Measurements from ENCODE around the gene DGUOK. TPM values are rescaled to one million over a fixed set of nuclear protein-coding genes. Genes with fewer than 3 reads are reported as not detected.

Gene DGUOK
- total and polyA plus RNA-seq, 10 of the 15 experiments (the other 5 are each of a cell fraction or from before 2014, with no cell fraction given): 64.4 to 234 (median 91.4) TPM

DNA sequence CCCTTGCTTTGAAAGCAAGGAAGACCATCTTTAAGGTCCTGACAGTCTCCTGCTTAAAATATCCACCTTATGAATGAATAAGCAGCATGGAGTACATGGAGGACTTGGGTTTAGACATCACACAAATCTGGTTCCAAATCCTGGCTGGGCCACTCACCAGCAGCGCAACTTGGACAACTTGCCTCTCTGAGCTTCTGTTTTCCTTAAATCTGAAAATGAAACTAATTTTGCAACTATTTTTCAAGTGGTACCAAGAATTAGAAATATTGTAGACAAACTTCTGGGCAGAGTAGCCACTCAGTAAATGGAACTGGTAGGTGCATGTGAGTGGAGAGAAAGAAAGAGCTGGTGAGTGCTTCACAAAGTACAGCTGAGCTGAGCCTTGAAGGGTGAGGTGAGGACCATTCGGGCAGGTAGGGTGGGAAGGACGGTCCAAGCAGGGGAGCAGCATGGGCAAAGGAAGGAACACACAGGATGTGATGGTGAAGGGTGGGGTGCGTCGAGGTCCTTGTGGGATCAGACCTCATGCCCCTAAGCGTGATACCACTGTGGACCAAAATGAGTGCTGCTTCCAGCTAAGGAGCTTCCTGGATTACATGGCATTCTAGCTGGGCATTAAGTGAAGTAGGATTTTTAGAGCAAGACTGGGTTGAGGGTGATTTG is 43.6 kb downstream of the DGUOK start:
- ATAC-seq (peak; percentile 7), FAIRE-seq (no peak), DNase-seq (ENCODE audit: low read depth, low spot score) (no peak)
- no TSS peak for BruUV-seq (replicated peaks)
- 65% methylated on average over 6 of the region's 6 CpGs for WGBS (ENCODE audit: insufficient coverage, insufficient replicate concordance, low lambda C conversion rate, missing lambda C conversion rate)
- in situ Hi-C loops (cut with MboI): no loop called here
- peak overlapping the region; percentile 69 for H3K9ac ChIP-seq (ENCODE audit: control insufficient read depth, insufficient read depth, low read length)
- no peaks in the 10 kb centered on the region for H3K36me3 ChIP-seq (ENCODE audit: control insufficient read depth in 2 of 2, insufficient read depth in 2 of 2, low read length in 1 of 2)
- SMC1A ChIA-PET (ENCODE audit: uncharacterized antibody, unreplicated experiment): interaction anchor here (0.9 to 3.8 kb wide), 18 partner anchors 10 to 148 kb away, joined by 3 to 30 read pairs (median 4); partner anchors contain the start of gene TET3
- RAD21 ChIA-PET (ENCODE audit: unreplicated experiment): interaction anchor here (0.6 to 3.8 kb wide), 15 partner anchors 12 to 143 kb away, joined by 3 to 23 read pairs (median 4); no protein-coding TSS in a partner anchor
- H3K27me3 ChIP-seq (replicated peaks in 1 of 2; ENCODE audit: control insufficient read depth in 2 of 2, insufficient read depth in 2 of 2, low read length in 1 of 2): no peaks in the 10 kb centered on the region
- peak overlapping the region; percentile 92 for H3K27ac ChIP-seq (ENCODE audit: control insufficient read depth, insufficient read depth)
- H2AFZ ChIP-seq (ENCODE audit: control insufficient read depth, low read depth, low read length): peak overlapping the region; percentile 64
- H3K9me3 ChIP-seq (replicated peaks; ENCODE audit: control insufficient read depth, insufficient read depth, low read length): no peaks in the 10 kb centered on the region
- no peaks in the 10 kb centered on the region for H4K20me1 ChIP-seq (ENCODE audit: control insufficient read depth, insufficient read depth)
- H3K4me2 ChIP-seq (ENCODE audit: control insufficient read depth, insufficient read depth): peak overlapping the region; percentile 25
- TF ChIP-seq HDGF (IDR thresholded peaks at IDR 0.05): 0 out of 2 replicates have a peak, but pooled peaks have one; percentile 13
- TF ChIP-seq, protein P1, sequence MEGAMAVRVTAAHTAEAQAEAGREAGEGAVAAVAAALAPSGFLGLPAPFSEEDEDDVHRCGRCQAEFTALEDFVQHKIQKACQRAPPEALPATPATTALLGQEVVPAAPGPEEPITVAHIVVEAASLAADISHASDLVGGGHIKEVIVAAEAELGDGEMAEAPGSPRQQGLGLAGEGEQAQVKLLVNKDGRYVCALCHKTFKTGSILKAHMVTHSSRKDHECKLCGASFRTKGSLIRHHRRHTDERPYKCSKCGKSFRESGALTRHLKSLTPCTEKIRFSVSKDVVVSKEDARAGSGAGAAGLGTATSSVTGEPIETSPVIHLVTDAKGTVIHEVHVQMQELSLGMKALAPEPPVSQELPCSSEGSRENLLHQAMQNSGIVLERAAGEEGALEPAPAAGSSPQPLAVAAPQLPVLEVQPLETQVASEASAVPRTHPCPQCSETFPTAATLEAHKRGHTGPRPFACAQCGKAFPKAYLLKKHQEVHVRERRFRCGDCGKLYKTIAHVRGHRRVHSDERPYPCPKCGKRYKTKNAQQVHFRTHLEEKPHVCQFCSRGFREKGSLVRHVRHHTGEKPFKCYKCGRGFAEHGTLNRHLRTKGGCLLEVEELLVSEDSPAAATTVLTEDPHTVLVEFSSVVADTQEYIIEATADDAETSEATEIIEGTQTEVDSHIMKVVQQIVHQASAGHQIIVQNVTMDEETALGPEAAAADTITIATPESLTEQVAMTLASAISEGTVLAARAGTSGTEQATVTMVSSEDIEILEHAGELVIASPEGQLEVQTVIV (IDR thresholded peaks at IDR 0.05; ENCODE audit: borderline replicate concordance, partially characterized antibody): no peak
- CTCF ChIA-PET: interaction anchor here (0.8 to 4.1 kb wide), 16 partner anchors 9 to 365 kb away, joined by 3 to 17 read pairs (median 6); partner anchors contain the start of gene BOLA3
- H3K4me1 ChIP-seq (ENCODE audit: control insufficient read depth, insufficient read depth, low read length): peaks cover 38% of the 10 kb centered on the region
- H3K79me2 ChIP-seq (ENCODE audit: control insufficient read depth, insufficient read depth, low read length): peaks cover 18% of the 10 kb centered on the region
- intact Hi-C loops (cut with micrococcal nuclease; ENCODE audit: unreplicated experiment): loop anchor here (2.0 kb wide), 1 partner anchor 43 kb away; the partner anchor contains the start of gene DGUOK
- peak overlapping the region; percentile 51; the same call in 1 of the 2 replicates for H3K4me3 ChIP-seq
- POLR2A ChIA-PET: interaction anchor here (0.7 to 3.1 kb wide), 12 partner anchors 10 to 152 kb away, joined by 3 to 25 read pairs (median 4); partner anchors contain the start of gene DGUOK

Measured in GM12878 (cell line).